Urinary bladder (tissue), 4 donors: ENCODE measurements around the gene CHP2. TPM values are rescaled to one million over a fixed set of nuclear protein-coding genes. Genes with fewer than 3 reads are reported as not detected.

Experiments
- DNase-seq: peaks from one replicate; pipeline ENCODE4 v3.0.0-alpha.2; 2015; ENCODE audit errors: extremely low spot score
- H3K27ac ChIP-seq: one replicate; pipeline ENCODE4 v1.5.1; 2013; ENCODE audit warnings: low read depth, mild to moderate bottlenecking, moderate library complexity
- H3K36me3 ChIP-seq: one replicate; pipeline ENCODE4 v1.6.1; 2013; ENCODE audit warnings: mild to moderate bottlenecking, moderate library complexity; ENCODE audit not compliant: insufficient read depth
- H3K4me1 ChIP-seq: one replicate; pipeline ENCODE4 v1.6.1; 2013; ENCODE audit warnings: mild to moderate bottlenecking, moderate library complexity; ENCODE audit not compliant: insufficient read depth
- H3K4me3 ChIP-seq: one replicate; pipeline ENCODE4 v1.5.1; 2013; ENCODE audit warnings: low read depth, low read length
- WGBS: extraction: QIAGEN DNeasy Blood & Tissue Kit; methylation state at CpG from one replicate; pipeline ENCODE4 v1.1.7; 2013; 5-methylcytosine and 5-hydroxymethylcytosine counted together
- polyA plus RNA-seq: library from polyadenylated mRNA; stranded (reverse); fragments of 200-250 nt; gene quantifications from one replicate; pipeline ENCODE4 v1.2.3, GENCODE V29; 2013
- total RNA-seq: library from RNA; depleted of rRNA; stranded (reverse); fragments of >200 nt; gene quantifications from one replicate; pipeline ENCODE4 v1.2.3, GENCODE V29; 2014
- donor health status: healthy with polysubstance abuse.
- donor health status: healthy.

Gene CHP2
- total and polyA plus RNA-seq, 2 donors: 3.0 to 3.4 TPM

GRCh38 chr16:23765933-23766332, 11.1 kb downstream of the CHP2 start:
- no peak overlapping the region for H3K4me3 ChIP-seq
- H3K36me3 ChIP-seq: no peaks in the 10 kb centered on the region
- H3K4me1 ChIP-seq: no peaks in the 10 kb centered on the region
- no peak for DNase-seq
- no peak overlapping the region for H3K27ac ChIP-seq

GRCh38 chr16:23768581-23768980, 13.8 kb downstream of the CHP2 start:
- no peak for DNase-seq
- no peak overlapping the region for H3K4me3 ChIP-seq
- H3K27ac ChIP-seq: no peak overlapping the region
- 71% methylated on average over 2 of the region's 2 CpGs for WGBS
- no peaks in the 10 kb centered on the region for H3K36me3 ChIP-seq
- no peaks in the 10 kb centered on the region for H3K4me1 ChIP-seq

- Histone ChIP-seq H3K36me3 (no peaks in the 10 kb centered on the region), H3K4me1 (no peaks in the 10 kb centered on the region), H3K27ac (no peak overlapping the region), H3K4me3 (no peak overlapping the region)
- WGBS: 82% methylated on average over 8 of the region's 8 CpGs
- peak; percentile 66 for DNase-seq
These were observed 16.2 kb downstream of the CHP2 start for GRCh38 chr16:23771027-23771426.

GRCh38 chr16:23771642-23772041, 16.8 kb downstream of the CHP2 start:
- no peaks in the 10 kb centered on the region for H3K36me3 ChIP-seq
- no peak overlapping the region for H3K4me3 ChIP-seq
- WGBS: 56% methylated on average over 2 of the region's 2 CpGs
- H3K27ac ChIP-seq: no peak overlapping the region
- H3K4me1 ChIP-seq: no peaks in the 10 kb centered on the region
- no peak for DNase-seq

- Histone ChIP-seq H3K36me3 (no peaks in the 10 kb centered on the region), H3K4me3 (no peak overlapping the region), H3K4me1 (no peaks in the 10 kb centered on the region), H3K27ac (no peak overlapping the region)
- WGBS: 75% methylated on average over 2 of the region's 2 CpGs
- no peak for DNase-seq
These were observed 18.5 kb downstream of the CHP2 start for GRCh38 chr16:23773339-23773738.

- WGBS: 73% methylated on average over 1 of the region's 1 CpG
- H3K4me1 ChIP-seq: no peaks in the 10 kb centered on the region
- peak; percentile 67 for DNase-seq
- no peak overlapping the region for H3K27ac ChIP-seq
- H3K36me3 ChIP-seq: no peaks in the 10 kb centered on the region
- H3K4me3 ChIP-seq: no peak overlapping the region
These were observed 26.4 kb downstream of the CHP2 start for GRCh38 chr16:23781176-23781575.

- no peak for DNase-seq
- Histone ChIP-seq H3K4me3 (no peak overlapping the region), H3K4me1 (no peaks in the 10 kb centered on the region), H3K27ac (no peak overlapping the region), H3K36me3 (no peaks in the 10 kb centered on the region)
- 68% methylated on average over 4 of the region's 4 CpGs for WGBS
These were observed 30.1 kb downstream of the CHP2 start for GRCh38 chr16:23784811-23785447.

GRCh38 chr16:23785842-23786241, 31.0 kb downstream of the CHP2 start:
- H3K36me3 ChIP-seq: no peaks in the 10 kb centered on the region
- 83% methylated on average over 4 of the region's 4 CpGs for WGBS

GRCh38 chr16:23786964-23787561, 32.2 kb downstream of the CHP2 start:
- H3K36me3 ChIP-seq: no peaks in the 10 kb centered on the region
- DNase-seq: no peak
- no peaks in the 10 kb centered on the region for H3K4me1 ChIP-seq
- whole genome bisulfite sequencing: 22% methylated on average over 6 of the region's 6 CpGs
- H3K4me3 ChIP-seq: no peak overlapping the region
- no peak overlapping the region for H3K27ac ChIP-seq

More at GRCh38 chr16:23785842-23786241, 31.0 kb downstream of the CHP2 start:
- no peak overlapping the region for H3K4me3 ChIP-seq
- no peaks in the 10 kb centered on the region for H3K4me1 ChIP-seq
- no peak for DNase-seq
- H3K27ac ChIP-seq: no peak overlapping the region

GRCh38 chr16:23788685-23789084, 33.9 kb downstream of the CHP2 start:
- Histone ChIP-seq H3K27ac (no peak overlapping the region), H3K36me3 (no peaks in the 10 kb centered on the region), H3K4me1 (no peaks in the 10 kb centered on the region), H3K4me3 (no peak overlapping the region)
- DNase-seq: no peak
- 62% methylated on average over 3 of the region's 3 CpGs for WGBS

GRCh38 chr16:23795378-23795777, 40.6 kb downstream of the CHP2 start:
- no peak overlapping the region for H3K4me3 ChIP-seq
- WGBS: 83% methylated on average over 6 of the region's 6 CpGs
- H3K36me3 ChIP-seq: no peaks in the 10 kb centered on the region
- no peaks in the 10 kb centered on the region for H3K4me1 ChIP-seq
- DNase-seq: no peak
- H3K27ac ChIP-seq: no peak overlapping the region

- Histone ChIP-seq H3K36me3 (no peaks in the 10 kb centered on the region), H3K27ac (no peak overlapping the region), H3K4me3 (no peak overlapping the region), H3K4me1 (no peaks in the 10 kb centered on the region)
- WGBS: 79% methylated on average over 2 of the region's 2 CpGs
- DNase-seq: no peak
These were observed 42.1 kb downstream of the CHP2 start for GRCh38 chr16:23796941-23797340.

GRCh38 chr16:23801378-23801777, 46.6 kb downstream of the CHP2 start:
- H3K4me1 ChIP-seq: no peaks in the 10 kb centered on the region
- H3K27ac ChIP-seq: no peak overlapping the region
- H3K36me3 ChIP-seq: no peaks in the 10 kb centered on the region
- WGBS: 16% methylated on average over 4 of the region's 5 CpGs
- no peak for DNase-seq
- no peak overlapping the region for H3K4me3 ChIP-seq

- H3K4me3 ChIP-seq: no peak overlapping the region
- no peaks in the 10 kb centered on the region for H3K36me3 ChIP-seq
- H3K27ac ChIP-seq: no peak overlapping the region
- no peaks in the 10 kb centered on the region for H3K4me1 ChIP-seq
- WGBS: 40% methylated on average over 2 of the region's 2 CpGs
- DNase-seq: no peak
These were observed 48.0 kb downstream of the CHP2 start for GRCh38 chr16:23802776-23803175.
